Pancreas (tissue), 10 donors: ENCODE data around the gene TAMM41. TPM values are rescaled to one million over a fixed set of nuclear protein-coding genes. Genes with fewer than 3 reads are reported as not detected.
A peak's percentile ranks its signal among the peaks of the same experiment; 100 is the strongest.
"Not testable (repeated sequence)": the region's sequence is repeated elsewhere in the genome, so short reads cannot be mapped to it uniquely, and the experiment has no call there.

ENCODE experiments used
- ATAC-seq, 4 donors: fragments of 200-7000 bp; cut with Tn5 transposase; one replicate each; pipeline versions ENCODE4 v1.8.0 to v1.9.1; 2020; ENCODE audit warnings: mild to moderate bottlenecking in 4 of 4, moderate library complexity in 4 of 4
- DNase-seq, 6 donors: peaks; one replicate each; pipeline ENCODE4 v3.0.0-alpha.2; 2020
- FAIRE-seq: peaks from 2 replicates; lab custom pipeline; 2012; peaks lifted over from hg19 to GRCh38; lab: Jason Lieb, UNC
- H3K27ac ChIP-seq, 4 donors: fragments of 200-600 bp; sonication (generic); 1 replicate in 3 of 4; 2 replicates in 1 of 4; pipeline versions ENCODE4 v1.5.0 to v1.8.0; 2020
- H3K27me3 ChIP-seq, 4 donors: fragments of 200-600 bp; one replicate each; pipeline ENCODE4 v1.8.0; 2021
- H3K36me3 ChIP-seq, 3 donors: fragments of 200-600 bp; sonication (generic) in 1 of 3; one replicate each; pipeline versions ENCODE4 v1.5.0 to v1.8.0; 2020 to 2021
- H3K4me1 ChIP-seq, 3 donors: fragments of 200-600 bp; one replicate each; pipeline ENCODE4 v1.8.0; 2021
- H3K4me3 ChIP-seq, 4 donors: fragments of 200-600 bp; sonication (generic) in 2 of 4; one replicate each; pipeline versions ENCODE4 v1.5.0 to v1.8.0; 2020 to 2021
- H3K9me3 ChIP-seq, 4 donors: fragments of 200-600 bp; one replicate each; pipeline ENCODE4 v1.8.0; 2021
- WGBS, 2 donors: extraction: QIAGEN DNeasy Blood & Tissue Kit; methylation state at CpG; one replicate each; pipeline ENCODE4 v1.1.7; 2013; 5-methylcytosine and 5-hydroxymethylcytosine counted together
- intact Hi-C, 3 donors: fragments of 100-400 bp; cut with DNase I; formaldehyde crosslinking; loops; one replicate each; pipeline versions ENCODE4 v1.11.1 to v1.14.2; 2022
- polyA plus RNA-seq, 2 donors: library from polyadenylated mRNA; stranded (reverse); fragments of 200-250 nt; gene quantifications; one replicate each; pipeline ENCODE4 v1.2.3, GENCODE V29; 2013
- total RNA-seq, 6 donors: library from RNA; stranded (reverse); fragmentation: NEBNext Ultra II Directional in 4 of 6; extraction: Animal tissue kit (Norgen Biotek cat#: 25700) in 4 of 6; gene quantifications; one replicate each; pipeline versions ENCODE4 v1.2.1 to v1.2.4, GENCODE V29; 2021 to 2023
- TF ChIP-seq, protein P1 (sequence below), 4 donors: fragments of 200-600 bp; sonication (generic) in 3 of 4; IDR thresholded peaks; one replicate each; pipeline versions ENCODE4 v1.5.0 to v1.8.0; 2021; ENCODE audit warnings: antibody characterized with exemption in 4 of 4
- donor health status: healthy with polysubstance abuse.
- donor health status: DM: no; HTN: no; CAD: no; lungs with moderate emphysema.
- donor health status: DM: no; HTN: no; CAD: no.
- donor health status: control.
- donor health status: control.
- donor health status: Bipolar disorder and iron deficiency.
- donor health status: DM: yes; HTN: yes; CAD: no.
- donor health status: DM: no; HTN: no; CAD: no.
- donor health status: DM: no; HTN: no; CAD: no.
- donor health status: DM: yes; HTN: yes; CAD: no.

TAMM41 gene
- total and polyA plus RNA-seq, 8 donors = 6.2 to 14.0 (median 8.3) TPM

DNA sequence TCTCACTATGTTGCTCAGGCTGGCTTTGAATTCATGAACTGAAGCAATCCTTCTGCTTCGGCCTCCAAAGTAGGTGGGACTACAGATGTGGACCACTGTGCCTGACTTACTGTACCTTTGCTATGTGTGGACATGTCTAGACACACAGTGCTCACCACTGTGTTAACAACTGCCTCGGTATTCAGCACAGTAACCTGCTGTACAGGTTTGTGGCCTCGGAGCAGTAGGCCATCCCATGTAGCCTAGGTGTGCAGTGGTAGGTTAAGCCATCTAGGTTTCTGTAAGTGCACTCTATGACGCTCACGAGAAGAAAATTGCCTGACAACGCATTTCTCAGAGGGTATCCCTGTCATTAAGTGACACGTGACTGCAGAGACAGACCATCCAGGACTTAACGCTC lies 70.3 kb downstream of the TAMM41 start:
- H3K36me3 ChIP-seq = no peaks in the 10 kb centered on the region
- no peak for DNase-seq
- H3K4me1 ChIP-seq = no peaks in the 10 kb centered on the region
- WGBS, 2 donors = 94% methylated on average over 8 of the region's 8 CpGs
- H3K4me3 ChIP-seq = no peak overlapping the region
- TF ChIP-seq, protein P1, sequence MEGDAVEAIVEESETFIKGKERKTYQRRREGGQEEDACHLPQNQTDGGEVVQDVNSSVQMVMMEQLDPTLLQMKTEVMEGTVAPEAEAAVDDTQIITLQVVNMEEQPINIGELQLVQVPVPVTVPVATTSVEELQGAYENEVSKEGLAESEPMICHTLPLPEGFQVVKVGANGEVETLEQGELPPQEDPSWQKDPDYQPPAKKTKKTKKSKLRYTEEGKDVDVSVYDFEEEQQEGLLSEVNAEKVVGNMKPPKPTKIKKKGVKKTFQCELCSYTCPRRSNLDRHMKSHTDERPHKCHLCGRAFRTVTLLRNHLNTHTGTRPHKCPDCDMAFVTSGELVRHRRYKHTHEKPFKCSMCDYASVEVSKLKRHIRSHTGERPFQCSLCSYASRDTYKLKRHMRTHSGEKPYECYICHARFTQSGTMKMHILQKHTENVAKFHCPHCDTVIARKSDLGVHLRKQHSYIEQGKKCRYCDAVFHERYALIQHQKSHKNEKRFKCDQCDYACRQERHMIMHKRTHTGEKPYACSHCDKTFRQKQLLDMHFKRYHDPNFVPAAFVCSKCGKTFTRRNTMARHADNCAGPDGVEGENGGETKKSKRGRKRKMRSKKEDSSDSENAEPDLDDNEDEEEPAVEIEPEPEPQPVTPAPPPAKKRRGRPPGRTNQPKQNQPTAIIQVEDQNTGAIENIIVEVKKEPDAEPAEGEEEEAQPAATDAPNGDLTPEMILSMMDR (IDR thresholded peaks at IDR 0.05) = no peak
- intact Hi-C loops = no loop called here
- H3K9me3 ChIP-seq = no peaks in the 10 kb centered on the region
- ATAC-seq = no peak
- H3K27me3 ChIP-seq = no peaks in the 10 kb centered on the region
- no peak for FAIRE-seq
- H3K27ac ChIP-seq = no peak overlapping the region

DNA sequence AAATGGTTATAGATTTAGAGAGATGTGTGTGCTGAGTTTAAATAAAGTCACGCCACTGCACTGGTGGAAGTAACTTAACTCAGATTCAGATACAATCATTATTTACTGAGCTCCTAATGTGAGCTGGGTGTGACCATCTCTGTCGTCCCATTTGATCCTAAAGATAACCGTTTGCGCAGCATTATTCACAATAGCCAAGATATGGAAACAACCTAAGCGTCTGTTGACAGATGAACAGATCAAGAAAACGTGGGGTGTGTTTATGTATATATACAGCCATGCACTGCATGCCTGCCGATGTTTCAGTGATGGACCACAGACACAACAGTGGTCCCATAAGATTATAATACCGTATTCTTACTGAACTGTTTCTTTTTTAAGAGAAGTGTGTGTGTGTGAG lies 71.2 kb downstream of the TAMM41 start:
- Histone ChIP-seq H3K27me3 (no peaks in the 10 kb centered on the region), H3K4me3 (no peak overlapping the region), H3K9me3 (no peaks in the 10 kb centered on the region), H3K27ac (no peak overlapping the region), H3K36me3 (no peaks in the 10 kb centered on the region), H3K4me1 (peaks cover 6 to 7% (median 6%) of the 10 kb centered on the region in 3 donors)
- ATAC-seq = no peak
- WGBS, 2 donors = 85 to 90% methylated on average over 8 of the region's 8 CpGs
- TF ChIP-seq, protein P1 (IDR thresholded peaks at IDR 0.05) = no peak
- DNase-seq = no peak
- intact Hi-C loops = no loop called here
- no peak for FAIRE-seq

DNA sequence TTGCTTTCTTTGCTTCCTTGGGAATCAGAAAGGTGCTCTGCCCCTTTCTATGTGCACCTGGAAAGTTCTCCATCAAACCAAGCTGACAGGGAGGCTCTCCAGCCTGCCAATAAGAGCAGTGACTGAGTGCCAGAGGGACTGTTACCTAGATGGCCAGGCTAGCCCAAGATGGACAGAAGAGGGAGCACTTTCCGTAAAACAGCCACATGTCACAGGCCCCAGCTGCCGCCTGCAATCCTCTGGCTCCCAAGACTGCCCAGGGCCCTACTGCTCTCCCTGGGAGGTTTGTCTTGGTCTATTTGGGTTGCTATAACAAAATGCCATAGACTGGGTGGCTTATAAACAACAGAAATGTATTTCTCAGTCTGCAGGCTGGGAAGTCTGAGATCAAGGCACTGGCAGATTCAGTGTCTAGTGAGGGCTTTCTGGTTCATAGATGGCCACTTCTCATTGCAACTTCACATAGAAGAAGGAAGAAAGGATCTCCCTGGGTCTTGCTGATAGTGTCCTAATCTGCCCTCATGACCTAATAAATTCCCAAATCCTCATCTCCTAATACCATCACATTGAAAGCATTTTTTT lies 72.3 kb downstream of the TAMM41 start:
- H3K27me3 ChIP-seq = no peaks in the 10 kb centered on the region
- TF ChIP-seq, protein P1 (IDR thresholded peaks at IDR 0.05) = peak in 2 of 4 donors; percentile 35 to 39
- FAIRE-seq = no peak
- H3K36me3 ChIP-seq = no peaks in the 10 kb centered on the region
- H3K4me3 ChIP-seq = no peak overlapping the region
- intact Hi-C loops = no loop called here
- 13% methylated on average over 2 of the region's 2 CpGs for WGBS, 2 donors
- DNase-seq = peak; percentile 34 to 66 (median 53)
- ATAC-seq = peak; percentile 26 to 67 (median 66)
- no peaks in the 10 kb centered on the region for H3K9me3 ChIP-seq
- H3K27ac ChIP-seq = no peak overlapping the region
- H3K4me1 ChIP-seq = peaks cover 6 to 7% (median 6%) of the 10 kb centered on the region in 3 donors

DNA sequence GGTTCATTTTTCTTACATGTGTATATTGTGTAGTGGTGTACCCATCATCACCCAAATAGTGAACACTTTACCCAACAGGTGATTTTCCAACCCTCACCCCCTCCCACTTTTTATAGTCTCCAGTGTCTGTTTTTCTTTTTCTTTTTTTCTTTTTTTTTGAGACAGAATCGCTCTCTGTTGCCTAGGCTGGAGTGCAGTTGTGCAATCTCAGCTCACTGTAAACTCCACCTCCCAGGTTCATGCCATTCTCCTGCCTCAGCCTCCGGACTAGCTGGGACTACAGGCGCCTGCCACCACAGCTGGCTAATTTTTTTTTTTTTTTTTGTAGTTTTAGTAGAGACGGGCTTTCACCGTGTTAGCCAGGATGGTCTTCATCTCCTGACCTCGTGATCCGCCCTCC lies 74.8 kb downstream of the TAMM41 start:
- 78 to 93% methylated on average over 7 of the region's 7 CpGs for WGBS, 2 donors
- H3K27ac ChIP-seq, H3K36me3 ChIP-seq, DNase-seq, H3K9me3 ChIP-seq, H3K27me3 ChIP-seq, intact Hi-C loops, H3K4me3 ChIP-seq, ATAC-seq, FAIRE-seq, H3K4me1 ChIP-seq: not testable (repeated sequence)

DNA sequence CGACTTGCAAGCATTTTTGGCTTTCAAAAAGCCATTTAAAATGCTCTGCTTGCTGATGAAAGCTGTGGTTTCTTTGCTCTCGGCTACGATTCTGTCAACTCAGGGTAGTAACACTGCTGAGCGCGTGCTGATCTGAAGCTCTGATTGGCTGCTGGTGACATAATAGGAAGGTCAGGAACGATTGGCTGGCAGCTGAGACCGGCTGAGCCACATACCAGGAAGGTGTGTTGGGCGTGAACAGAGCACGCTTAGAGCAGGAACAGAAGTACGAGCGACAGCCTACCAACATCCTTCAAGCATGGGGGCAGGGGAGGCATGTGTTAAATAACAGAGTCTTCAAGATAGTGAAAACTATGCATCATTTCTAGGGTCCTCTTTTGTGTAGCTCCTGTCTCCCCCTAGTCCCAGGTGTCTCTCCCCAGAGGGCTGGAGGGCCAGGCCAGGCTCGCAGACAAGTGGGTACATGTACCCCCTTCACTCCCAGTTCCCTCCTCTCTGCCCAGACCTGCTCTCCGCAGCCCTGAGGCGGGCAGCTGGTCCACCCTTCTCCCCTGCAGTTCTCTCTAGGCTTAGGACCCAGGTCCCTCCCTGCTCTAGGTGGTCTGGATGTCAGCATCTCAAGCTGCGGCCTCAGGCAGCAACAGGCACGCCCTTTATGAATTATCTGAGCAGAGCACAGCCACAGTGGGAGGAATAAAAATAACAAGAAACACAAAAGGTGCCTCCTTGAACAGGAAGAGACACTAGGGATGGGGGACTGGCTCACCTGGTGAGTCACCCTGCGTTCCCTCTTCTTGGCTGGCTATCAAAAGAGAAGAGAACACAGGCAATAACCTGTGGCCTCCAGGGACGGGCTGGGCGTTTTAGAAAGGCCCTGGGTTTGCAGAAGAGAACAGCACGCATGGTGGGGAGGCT lies 76.0 kb downstream of the TAMM41 start:
- TF ChIP-seq, protein P1 (IDR thresholded peaks at IDR 0.05) = no peak
- no peaks in the 10 kb centered on the region for H3K27me3 ChIP-seq
- peak overlapping the region; percentile 27 to 78 (median 62) for H3K27ac ChIP-seq
- peak; percentile 97 to 99 (median 98) for ATAC-seq
- no peak for FAIRE-seq
- H3K9me3 ChIP-seq = no peaks in the 10 kb centered on the region
- WGBS, 2 donors = 24 to 26% methylated on average over 20 of the region's 20 CpGs
- peak overlapping the region in 1 of 4 donors; percentile 17 for H3K4me3 ChIP-seq
- peak; percentile 69 to 90 (median 89) for DNase-seq
- H3K36me3 ChIP-seq = no peaks in the 10 kb centered on the region
- H3K4me1 ChIP-seq = peaks cover 6 to 7% (median 6%) of the 10 kb centered on the region in 3 donors
- intact Hi-C loops = no loop called here
